ENCODE results near the gene CACNA2D3.

GRCh38 chr3:54777141-54777540, 654.8 kb downstream of the CACNA2D3 start:
- no peak for TF ChIP-seq EZH2 (IDR thresholded peaks at IDR 0.05; ENCODE audit: borderline replicate concordance, insufficient read depth, low read length, poor library complexity, severe bottlenecking)
- no peak for TF ChIP-seq CTCF (IDR thresholded peaks at IDR 0.05; ENCODE audit: poor library complexity, severe bottlenecking)
- TF ChIP-seq EP300 (conservative IDR thresholded peaks at IDR 0.05; ENCODE audit: poor library complexity, severe bottlenecking), result no peak
- TF ChIP-seq POLR2AphosphoS5 (IDR thresholded peaks at IDR 0.05), result no peak
- no peak for TF ChIP-seq TAF1 (IDR thresholded peaks at IDR 0.05; ENCODE audit: low read depth)
- no peak for TF ChIP-seq RAD21 (conservative IDR thresholded peaks at IDR 0.05)
- TF ChIP-seq REST (IDR thresholded peaks at IDR 0.05; ENCODE audit: borderline replicate concordance), result no peak
- no peak for TF ChIP-seq SMC3 (conservative IDR thresholded peaks at IDR 0.05; ENCODE audit: poor library complexity)

All from neural cell (in vitro differentiated cells).